GM21717 (cell line): ENCODE results near the gene C10orf105.

Experiments
- ATAC-seq: cut with Tn5 transposase; IDR thresholded peaks from one replicate; pipeline ENCODE4 v1.9.1; 2021; ENCODE audit warnings: mild to moderate bottlenecking, moderate library complexity; ENCODE audit not compliant: unreplicated experiment

Gene C10orf105

DNA sequence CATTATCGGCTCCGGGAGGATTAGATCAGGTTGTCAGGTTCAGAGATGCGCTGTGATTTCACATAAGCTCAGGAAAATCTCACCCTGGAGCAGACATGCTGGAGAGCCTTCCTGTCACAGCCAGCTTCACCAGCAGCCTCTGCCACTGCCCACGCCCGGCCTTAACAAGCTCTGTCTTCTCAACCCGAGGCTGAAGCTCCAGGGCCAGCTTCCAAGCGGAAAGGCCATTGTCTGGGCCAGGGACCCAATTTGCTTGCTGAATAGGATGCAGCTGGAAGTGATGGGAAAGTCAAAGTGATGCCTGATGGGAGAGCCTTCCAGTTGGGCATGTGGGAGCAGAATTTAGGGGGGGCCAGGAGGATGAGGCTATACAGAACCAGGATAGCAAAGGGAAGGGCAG, 36.3 kb downstream of the C10orf105 start:
- ATAC-seq = no peak

- ATAC-seq = no peak
Observed at GRCh38 chr10:71681977-71682376, 37.6 kb downstream of the C10orf105 start.

GRCh38 chr10:71679425-71679824, 40.2 kb downstream of the C10orf105 start:
- ATAC-seq = no peak

DNA sequence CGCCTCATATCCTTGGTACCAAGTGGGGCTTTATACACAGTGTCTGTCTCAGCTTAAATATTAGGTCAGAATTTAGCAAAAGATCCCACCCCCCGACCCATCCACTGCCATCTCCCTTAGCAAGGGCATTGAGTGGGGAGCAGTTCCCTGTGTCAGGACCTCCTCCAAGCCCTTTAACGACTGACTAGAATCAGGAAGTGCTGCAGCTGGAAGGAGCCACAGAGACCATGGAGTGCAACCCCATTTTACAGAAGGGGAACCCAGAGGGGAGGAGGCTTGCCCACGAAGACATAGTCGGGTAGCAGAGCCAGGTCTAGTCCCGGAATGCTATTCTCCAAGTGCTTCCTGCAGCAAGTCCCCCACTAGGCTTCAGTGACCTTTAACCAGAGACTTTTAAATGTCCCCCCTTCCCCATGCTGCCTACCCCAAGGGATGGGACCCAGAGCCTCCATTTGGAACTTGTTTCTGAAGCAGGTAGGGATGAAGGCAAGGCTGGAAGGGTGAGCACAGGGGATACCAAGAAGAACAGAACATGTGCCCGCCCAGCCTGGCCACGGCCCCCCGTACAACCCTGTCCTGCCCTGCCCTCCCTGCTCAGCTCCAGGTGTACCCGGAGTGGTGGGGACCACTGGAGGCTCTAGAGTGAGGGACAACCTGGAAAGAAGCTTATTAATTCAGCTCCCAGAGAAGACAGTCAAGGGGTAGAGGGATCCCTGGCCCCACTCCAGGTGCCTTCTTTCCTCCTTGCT, 41.3 kb downstream of the C10orf105 start:
- no peak for ATAC-seq

GRCh38 chr10:71677261-71677660, 42.3 kb downstream of the C10orf105 start:
- no peak for ATAC-seq

GRCh38 chr10:71675295-71675970, 44.1 kb downstream of the C10orf105 start:
- ATAC-seq = no peak

DNA sequence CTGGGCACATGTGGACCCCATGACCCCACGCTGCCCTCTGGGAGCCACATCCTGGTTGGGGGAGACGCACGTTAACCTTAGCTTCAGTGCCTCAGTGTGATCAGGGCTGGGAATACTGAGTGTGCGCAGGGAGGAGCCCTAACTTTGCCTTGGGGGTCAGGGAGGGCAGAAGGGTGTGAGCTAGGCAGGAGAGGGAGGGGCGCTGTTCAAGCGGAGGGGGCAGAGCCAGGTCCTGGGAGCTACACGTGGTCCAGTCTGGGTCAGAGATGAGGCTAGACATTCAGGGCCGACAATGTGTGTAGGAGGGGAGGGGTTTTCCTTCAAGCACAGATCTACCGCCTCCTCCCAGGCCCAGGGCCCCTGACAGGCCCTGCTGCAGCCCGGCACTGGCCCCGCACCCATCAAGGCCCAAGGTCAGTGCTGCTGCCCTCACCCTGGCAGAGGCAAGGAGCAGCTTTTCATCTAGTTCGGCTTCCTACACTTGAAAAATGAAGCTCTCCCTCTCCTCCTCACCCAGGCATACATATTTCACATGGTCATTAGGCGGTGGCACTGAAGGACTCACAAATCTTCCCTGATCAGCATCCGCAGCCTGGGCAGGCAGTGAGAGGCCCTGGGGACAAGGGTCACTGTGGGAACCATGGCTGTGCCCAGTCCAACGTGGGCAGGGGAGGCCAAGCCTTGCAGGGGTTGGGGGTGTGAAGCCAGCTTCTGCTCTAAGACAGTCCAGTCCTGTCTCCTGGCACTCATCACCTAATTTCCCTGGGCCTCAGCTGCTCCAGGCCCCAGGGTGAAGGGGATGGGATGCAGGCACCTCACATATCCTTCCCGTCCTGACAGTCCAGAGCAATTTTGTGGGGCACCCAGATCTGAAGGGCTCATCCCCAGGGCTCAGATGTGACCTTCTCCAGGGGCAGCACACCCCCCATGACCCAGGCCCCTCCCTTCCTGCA, 47.3 kb downstream of the C10orf105 start:
- ATAC-seq = no peak

DNA sequence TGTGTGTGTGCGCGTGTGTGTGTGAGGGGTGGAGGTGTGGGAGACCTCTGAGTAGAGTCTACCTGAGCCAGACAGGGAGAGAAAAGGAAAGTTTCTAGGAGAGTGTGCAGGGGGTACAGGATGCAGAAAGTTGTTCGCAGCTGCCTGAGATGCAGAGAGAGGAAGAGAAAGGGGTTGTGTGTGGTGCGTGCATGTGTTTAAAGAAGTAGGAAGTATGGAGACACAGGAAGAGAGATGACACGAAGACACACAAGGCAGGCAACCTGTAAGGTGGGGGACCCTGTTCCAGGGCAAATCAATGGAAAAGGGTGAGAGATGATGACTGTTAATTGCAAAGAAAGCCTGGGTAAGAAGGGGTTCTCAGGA, 52.2 kb downstream of the C10orf105 start:
- no peak for ATAC-seq

DNA sequence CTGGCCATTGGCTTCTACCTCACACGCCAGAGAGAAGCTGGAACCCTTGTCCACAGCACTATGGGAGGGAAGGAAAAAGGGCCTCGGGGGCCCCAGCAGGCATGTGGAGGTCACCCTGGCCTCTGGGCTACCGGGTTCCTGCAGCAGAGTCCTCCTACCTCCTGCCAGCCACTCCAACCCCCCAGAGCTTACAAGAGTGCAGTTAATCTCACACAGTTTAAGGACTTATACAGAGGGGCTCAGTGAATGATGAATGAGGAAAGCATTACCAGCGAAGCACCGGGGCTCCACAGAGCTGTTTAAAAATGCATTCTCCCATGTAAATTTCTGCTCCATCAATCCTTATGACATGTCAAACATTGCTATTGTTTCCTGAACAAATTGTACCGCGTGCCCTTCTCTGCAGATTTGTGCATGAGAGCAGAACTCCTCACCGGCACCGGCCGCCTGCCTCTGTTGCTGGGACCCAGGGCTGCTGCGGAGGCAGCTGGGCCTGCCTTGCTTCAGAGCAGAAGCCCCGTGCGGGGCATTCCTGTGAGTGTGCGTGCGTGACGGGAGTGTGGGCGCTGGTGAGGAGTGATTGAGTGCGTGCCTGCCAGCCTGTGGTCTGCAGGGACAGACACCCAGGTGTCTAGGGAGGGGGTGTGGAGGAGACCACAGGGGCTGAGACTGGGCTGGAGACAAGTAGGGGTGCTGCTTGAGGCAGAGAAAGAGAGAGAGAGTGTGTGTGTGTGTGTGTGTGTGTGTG, 52.8 kb downstream of the C10orf105 start:
- ATAC-seq = no peak

DNA sequence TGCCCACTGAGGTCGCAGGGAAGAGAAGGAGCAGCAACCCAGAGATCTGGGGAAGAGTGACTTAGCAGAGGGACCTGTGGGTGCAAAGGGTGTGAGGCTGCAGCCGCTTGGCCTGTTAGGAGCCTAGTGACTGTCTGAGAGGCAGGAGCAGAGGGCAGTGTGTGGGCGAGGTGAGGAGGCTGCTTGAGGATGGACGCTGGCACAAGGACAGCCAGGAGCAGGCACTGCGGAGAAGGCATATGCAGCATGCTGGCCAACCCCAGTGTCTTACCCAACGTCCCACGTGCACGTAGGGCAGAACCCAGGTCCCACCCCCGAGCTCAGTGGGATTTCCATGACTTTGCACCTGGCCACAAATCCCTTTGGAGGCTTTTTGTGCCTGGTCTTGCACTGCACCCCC, 54.1 kb downstream of the C10orf105 start:
- no peak for ATAC-seq

DNA sequence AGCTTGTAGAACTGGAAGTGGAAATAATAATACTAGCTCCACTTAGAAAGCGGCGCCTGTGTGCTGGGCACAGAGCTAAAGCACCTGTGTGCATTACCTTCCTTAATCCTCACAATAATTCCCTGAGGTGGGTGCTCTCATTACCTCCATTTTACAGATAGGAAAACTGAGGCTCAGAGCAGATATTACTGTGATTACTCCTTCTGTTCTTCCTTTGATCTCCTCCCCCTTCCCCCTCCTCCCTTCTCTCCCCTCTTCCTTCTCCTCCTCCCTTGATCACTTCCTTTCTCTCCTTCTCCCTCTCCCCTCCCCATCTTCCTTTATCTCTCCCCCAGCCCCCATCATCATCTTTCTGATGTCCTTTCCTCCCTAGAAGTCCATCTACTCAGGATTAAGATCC, 55.0 kb downstream of the C10orf105 start:
- ATAC-seq = no peak

GRCh38 chr10:71663311-71663710, 56.3 kb downstream of the C10orf105 start:
- ATAC-seq = no peak

GRCh38 chr10:71661779-71662336, 57.7 kb downstream of the C10orf105 start:
- no peak for ATAC-seq
